K562 (cell line): ENCODE results near the gene ANKRD11.

Source experiments
- ATF3 ChIP-seq, 2 experiments: fragments of 450-650 bp in 1 of 2; sonication (generic) in 1 of 2; formaldehyde crosslinking in 1 of 2; IDR thresholded peaks in 1 of 2; conservative IDR thresholded peaks in 1 of 2; 2 replicates each; pipeline versions ENCODE4 v1.6.1 to v1.8.1; 2016 to 2023; ENCODE audit warnings: mild to moderate bottlenecking in 2 of 2, moderate library complexity in 2 of 2, inconsistent platforms in 1 of 2, missing genetic modification reagents in 1 of 2
- FIP1L1 ChIP-seq: fragments of 200-400 bp; formaldehyde crosslinking; IDR thresholded peaks from 2 replicates; pipeline ENCODE4 v1.6.1; 2018; ENCODE audit warnings: mild to moderate bottlenecking, low read depth, low read length; ENCODE audit not compliant: poor library complexity, severe bottlenecking
- HIVEP1 ChIP-seq: fragments of 250-450 bp; sonication (Bioruptor Pico); IDR thresholded peaks from 2 replicates; pipeline ENCODE4 v1.4.0; 2020; ENCODE audit warnings: mild to moderate bottlenecking
- MAX ChIP-seq: sonication (generic); formaldehyde crosslinking; IDR thresholded peaks from 2 replicates; pipeline ENCODE4 v1.9.0; 2022; ENCODE audit warnings: mild to moderate bottlenecking, missing genetic modification reagents
- NFYB ChIP-seq: IDR thresholded peaks from 2 replicates; pipeline ENCODE4 v1.6.1; 2011; ENCODE audit warnings: mild to moderate bottlenecking, moderate library complexity; ENCODE audit not compliant: insufficient read length; ENCODE audit errors: extremely low read depth
- PRDM10 ChIP-seq: fragments of 450-650 bp; IDR thresholded peaks from 2 replicates; pipeline ENCODE4 v1.6.1; 2018; ENCODE audit not compliant: partially characterized antibody
- REST ChIP-seq, 2 experiments: fragments of 450-650 bp; formaldehyde crosslinking in 1 of 2; IDR thresholded peaks; 2 replicates each; pipeline versions ENCODE4 v1.4.0 to v1.6.1; 2014 to 2020; ENCODE audit warnings: mild to moderate bottlenecking in 2 of 2, borderline replicate concordance in 1 of 2, low read depth in 1 of 2
- RFX1 ChIP-seq: fragments of 450-650 bp; IDR thresholded peaks from 2 replicates; pipeline ENCODE4 v1.6.1; 2016; ENCODE audit warnings: mild to moderate bottlenecking, moderate library complexity
- SP1 ChIP-seq: sonication (generic); formaldehyde crosslinking; IDR thresholded peaks from 2 replicates; pipeline ENCODE4 v1.8.1; 2022; ENCODE audit warnings: mild to moderate bottlenecking, missing genetic modification reagents
- ZC3H4 ChIP-seq: sonication (generic); formaldehyde crosslinking; IDR thresholded peaks from 2 replicates; pipeline ENCODE4 v1.9.0; 2021; ENCODE audit warnings: missing genetic modification reagents, borderline replicate concordance

- TF ChIP-seq SP1: no peak
- TF ChIP-seq NFYB: no peak
- TF ChIP-seq REST (IDR thresholded peaks at IDR 0.05; ENCODE audit: borderline replicate concordance): no peak
- no peak for TF ChIP-seq REST (CRISPR knock-in tag; IDR thresholded peaks at IDR 0.05; ENCODE audit: low read depth)
- TF ChIP-seq PRDM10: no peak
- no peak for TF ChIP-seq ZC3H4 (CRISPR knock-in tag)
- TF ChIP-seq ATF3 (IDR thresholded peaks at IDR 0.05): no peak
- no peak for TF ChIP-seq ATF3 (CRISPR knock-in tag; conservative IDR thresholded peaks at IDR 0.05)
- no peak for TF ChIP-seq HIVEP1
- TF ChIP-seq FIP1L1: no peak
- TF ChIP-seq RFX1: no peak
- TF ChIP-seq MAX (CRISPR knock-in tag): no peak
These were observed 191.6 kb downstream of the ANKRD11 start for GRCh38 chr16:89298623-89299225.
